Keratinocyte (primary cell): ENCODE data around the gene PLD5. TPM values are rescaled to one million over a fixed set of nuclear protein-coding genes. Genes with fewer than 3 reads are reported as not detected.

ENCODE experiments used
- DNase-seq: peaks from one replicate; pipeline ENCODE4 v3.0.0-alpha.2; 2011; ENCODE audit warnings: low read depth, missing footprints, low spot score
- FAIRE-seq: peaks from 2 replicates; lab custom pipeline; 2011; peaks lifted over from hg19 to GRCh38; lab: Jason Lieb, UNC
- H2AFZ ChIP-seq: 2 replicates; pipeline ENCODE4 v1.6.0; 2012; ENCODE audit warnings: low read length, control low read depth, inconsistent platforms; ENCODE audit not compliant: control insufficient read depth
- H3K27ac ChIP-seq: 2 replicates; pipeline ENCODE4 v1.5.1; 2011; ENCODE audit warnings: low read length; ENCODE audit not compliant: control insufficient read depth, insufficient read depth
- H3K27me3 ChIP-seq: 3 replicates; pipeline ENCODE4 v1.6.0; 2011; ENCODE audit warnings: low read length; ENCODE audit not compliant: control insufficient read depth, insufficient read depth; ENCODE audit errors: extremely low read depth
- H3K36me3 ChIP-seq, 2 experiments: 2 replicates in 1 of 2; 3 replicates in 1 of 2; pipeline ENCODE4 v1.5.1; 2011; ENCODE audit warnings: low read length in 2 of 2, mild to moderate bottlenecking in 1 of 2; ENCODE audit not compliant: control insufficient read depth in 2 of 2, insufficient read depth in 2 of 2; ENCODE audit errors: extremely low read depth in 1 of 2
- H3K4me1 ChIP-seq: 3 replicates; pipeline ENCODE4 v1.5.1; 2011; ENCODE audit warnings: low read length; ENCODE audit not compliant: control insufficient read depth, insufficient read depth; ENCODE audit errors: extremely low read depth
- H3K4me2 ChIP-seq: 3 replicates; pipeline ENCODE4 v1.6.0; 2011; ENCODE audit warnings: low read depth, low read length; ENCODE audit not compliant: control insufficient read depth, insufficient read depth; ENCODE audit errors: extremely low read depth
- H3K4me3 ChIP-seq, 3 experiments: fragments of 200-600 bp in 1 of 3; sonication (generic) in 1 of 3; 2 replicates in 2 of 3; 3 replicates in 1 of 3; pipeline ENCODE4 v1.5.1; 2011 to 2016; ENCODE audit warnings: low read length in 3 of 3, mild to moderate bottlenecking in 3 of 3, control low read depth in 2 of 3, inconsistent platforms in 1 of 3, low read depth in 1 of 3, mixed read lengths in 1 of 3, mixed run types in 1 of 3, moderate library complexity in 1 of 3; ENCODE audit not compliant: control insufficient read depth in 2 of 3, insufficient read depth in 2 of 3; ENCODE audit errors: extremely low read depth in 1 of 3
- H3K79me2 ChIP-seq: 2 replicates; pipeline ENCODE4 v1.6.0; 2012; ENCODE audit warnings: low read length; ENCODE audit not compliant: control insufficient read depth, insufficient read depth
- H3K9ac ChIP-seq: 3 replicates; pipeline ENCODE4 v1.6.0; 2011; ENCODE audit warnings: low read length; ENCODE audit not compliant: control insufficient read depth, insufficient read depth; ENCODE audit errors: extremely low read depth
- H3K9me1 ChIP-seq: 3 replicates; pipeline ENCODE4 v1.6.0; 2011; ENCODE audit warnings: low read length; ENCODE audit not compliant: control insufficient read depth, insufficient read depth; ENCODE audit errors: extremely low read depth
- H3K9me3 ChIP-seq: 2 replicates; pipeline ENCODE4 v1.5.1; 2012; ENCODE audit warnings: low read depth, low read length; ENCODE audit not compliant: control insufficient read depth
- H4K20me1 ChIP-seq: 3 replicates; pipeline ENCODE4 v1.6.0; 2011; ENCODE audit warnings: low read length; ENCODE audit not compliant: control insufficient read depth, insufficient read depth; ENCODE audit errors: extremely low read depth
- EZH2 ChIP-seq: IDR thresholded peaks from one replicate; pipeline ENCODE4 v1.6.1; 2012; ENCODE audit warnings: inconsistent platforms, mild to moderate bottlenecking, low read length, moderate library complexity
- dilution Hi-C: fragments of 300-500 bp; cut with MboI; formaldehyde crosslinking; loops from one replicate; pipeline ENCODE4 v1.7.0; 2020; ENCODE audit warnings: low sequenced_read_pairs; ENCODE audit not compliant: extremely low pct_ligation_motif_present
- polyA plus RNA-seq, 5 experiments: library from polyadenylated mRNA; depleted of rRNA in 3 of 5; stranded (reverse) in 3 of 5; stranded (forward) in 1 of 5; unstranded in 1 of 5; fragments of >200 nt; gene quantifications; 1 replicate in 1 of 5; 2 replicates in 3 of 5; 3 replicates in 1 of 5; pipeline versions ENCODE4 v1.2.1 to v1.2.3, GENCODE V29; 2011 to 2012; ENCODE audit warnings: missing spikeins in 2 of 5, low read depth in 1 of 5, low replicate concordance in 1 of 5
- TF ChIP-seq, protein P1 (sequence below), 3 experiments: IDR thresholded peaks in 1 of 3; conservative IDR thresholded peaks in 1 of 3; optimal IDR thresholded peaks in 1 of 3; 2 replicates in 2 of 3; 3 replicates in 1 of 3; pipeline versions ENCODE3 to v1.5.1; 2011; ENCODE audit warnings: low read length in 3 of 3, mild to moderate bottlenecking in 3 of 3, moderate library complexity in 2 of 3, control low read depth in 1 of 3, inconsistent platforms in 1 of 3; ENCODE audit not compliant: insufficient read depth in 2 of 3; ENCODE audit errors: extremely low read depth in 1 of 3

Gene PLD5
- polyA plus RNA-seq, 1 donor (not counting 4 experiments of a cell fraction or from before 2014, with no cell fraction given) = 7.2 TPM

- Histone ChIP-seq H3K9me1 (no peaks in the 10 kb centered on the region), H3K4me2 (no peak overlapping the region), H4K20me1 (no peaks in the 10 kb centered on the region), H3K4me1 (no peaks in the 10 kb centered on the region), H3K36me3 (no peaks in the 10 kb centered on the region), H2AFZ (no peak overlapping the region), H3K79me2 (no peaks in the 10 kb centered on the region), H3K27ac (no peak overlapping the region), H3K9me3 (no peaks in the 10 kb centered on the region), H3K4me3 (no peak overlapping the region), H3K27me3 (no peaks in the 10 kb centered on the region), H3K9ac (no peak overlapping the region)
- dilution Hi-C loops = no loop called here
- TF ChIP-seq, protein P1, sequence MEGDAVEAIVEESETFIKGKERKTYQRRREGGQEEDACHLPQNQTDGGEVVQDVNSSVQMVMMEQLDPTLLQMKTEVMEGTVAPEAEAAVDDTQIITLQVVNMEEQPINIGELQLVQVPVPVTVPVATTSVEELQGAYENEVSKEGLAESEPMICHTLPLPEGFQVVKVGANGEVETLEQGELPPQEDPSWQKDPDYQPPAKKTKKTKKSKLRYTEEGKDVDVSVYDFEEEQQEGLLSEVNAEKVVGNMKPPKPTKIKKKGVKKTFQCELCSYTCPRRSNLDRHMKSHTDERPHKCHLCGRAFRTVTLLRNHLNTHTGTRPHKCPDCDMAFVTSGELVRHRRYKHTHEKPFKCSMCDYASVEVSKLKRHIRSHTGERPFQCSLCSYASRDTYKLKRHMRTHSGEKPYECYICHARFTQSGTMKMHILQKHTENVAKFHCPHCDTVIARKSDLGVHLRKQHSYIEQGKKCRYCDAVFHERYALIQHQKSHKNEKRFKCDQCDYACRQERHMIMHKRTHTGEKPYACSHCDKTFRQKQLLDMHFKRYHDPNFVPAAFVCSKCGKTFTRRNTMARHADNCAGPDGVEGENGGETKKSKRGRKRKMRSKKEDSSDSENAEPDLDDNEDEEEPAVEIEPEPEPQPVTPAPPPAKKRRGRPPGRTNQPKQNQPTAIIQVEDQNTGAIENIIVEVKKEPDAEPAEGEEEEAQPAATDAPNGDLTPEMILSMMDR (optimal IDR thresholded peaks at IDR 0.05 in 1 of 3, IDR thresholded peaks at IDR 0.05 in 1 of 3, conservative IDR thresholded peaks at IDR 0.05 in 1 of 3; ENCODE audit: extremely low read depth in 1 of 3, insufficient read depth in 2 of 3, low read length in 3 of 3) = no peak
- no peak for TF ChIP-seq EZH2
- no peak for FAIRE-seq
- DNase-seq = no peak
Observed at GRCh38 chr1:242146652-242147051, 377.8 kb downstream of the PLD5 start.

DNA sequence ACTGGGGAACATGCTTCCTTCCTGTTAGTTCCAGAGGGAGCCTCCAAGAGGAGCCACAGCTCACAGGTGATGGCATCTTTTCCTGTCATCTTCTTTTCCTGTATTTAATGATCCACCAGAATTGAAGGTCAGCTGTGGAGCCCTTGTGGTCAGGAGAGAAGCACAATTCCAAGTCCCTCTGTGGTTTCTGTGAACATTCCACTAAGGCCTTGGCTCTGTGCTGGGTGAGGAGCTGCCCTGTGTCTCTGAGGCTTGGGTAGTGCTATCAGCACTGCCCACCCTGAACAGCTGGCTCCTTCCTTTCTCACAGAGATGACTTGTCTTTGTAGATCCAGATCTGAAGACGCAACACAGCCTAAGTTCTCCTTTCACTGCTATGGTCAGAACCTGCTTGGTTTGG, 383.7 kb downstream of the PLD5 start:
- no peak overlapping the region for H3K4me2 ChIP-seq
- dilution Hi-C loops = no loop called here
- FAIRE-seq = no peak
- H3K27me3 ChIP-seq = no peaks in the 10 kb centered on the region
- H3K9ac ChIP-seq = no peak overlapping the region
- H4K20me1 ChIP-seq = no peaks in the 10 kb centered on the region
- H3K36me3 ChIP-seq = no peaks in the 10 kb centered on the region
- DNase-seq = no peak
- H3K4me3 ChIP-seq = no peak overlapping the region
- H2AFZ ChIP-seq = no peak overlapping the region
- no peaks in the 10 kb centered on the region for H3K4me1 ChIP-seq
- no peak overlapping the region for H3K27ac ChIP-seq
- H3K9me3 ChIP-seq = no peaks in the 10 kb centered on the region
- TF ChIP-seq, protein P1 (optimal IDR thresholded peaks at IDR 0.05 in 1 of 3, IDR thresholded peaks at IDR 0.05 in 1 of 3, conservative IDR thresholded peaks at IDR 0.05 in 1 of 3; ENCODE audit: extremely low read depth in 1 of 3, insufficient read depth in 2 of 3, low read length in 3 of 3) = no peak
- no peak for TF ChIP-seq EZH2
- H3K79me2 ChIP-seq = no peaks in the 10 kb centered on the region
- H3K9me1 ChIP-seq = no peaks in the 10 kb centered on the region
